ENCODE measurements around the gene ACTBL2. TPM values are rescaled to one million over a fixed set of nuclear protein-coding genes. Genes with fewer than 3 reads are reported as not detected.

The ACTBL2 gene
- total and polyA plus RNA-seq, 3 experiments from 2014 or later: not detected

DNA sequence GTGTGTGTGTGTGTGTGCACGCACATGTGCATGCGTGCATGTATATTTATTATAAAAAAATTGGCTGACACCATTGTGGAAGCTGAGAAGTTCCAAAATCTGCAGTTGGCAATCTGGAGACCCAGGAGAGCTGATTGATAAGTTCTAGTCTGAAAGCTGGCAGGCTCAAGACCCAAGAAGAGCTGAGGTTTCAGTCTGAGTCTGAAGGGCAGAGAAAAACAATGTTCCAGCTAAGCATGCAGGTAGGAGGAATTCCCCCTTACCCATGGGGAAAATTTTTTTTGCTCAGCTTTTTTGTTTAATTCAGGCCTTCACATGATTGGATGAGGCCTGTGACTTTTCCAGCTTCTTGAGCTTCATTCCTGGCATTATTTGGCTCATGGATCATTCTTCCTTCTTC is 31.2 kb upstream of the ACTBL2 start:
- H3K27ac Mint-ChIP-seq: no peak overlapping the region

DNA sequence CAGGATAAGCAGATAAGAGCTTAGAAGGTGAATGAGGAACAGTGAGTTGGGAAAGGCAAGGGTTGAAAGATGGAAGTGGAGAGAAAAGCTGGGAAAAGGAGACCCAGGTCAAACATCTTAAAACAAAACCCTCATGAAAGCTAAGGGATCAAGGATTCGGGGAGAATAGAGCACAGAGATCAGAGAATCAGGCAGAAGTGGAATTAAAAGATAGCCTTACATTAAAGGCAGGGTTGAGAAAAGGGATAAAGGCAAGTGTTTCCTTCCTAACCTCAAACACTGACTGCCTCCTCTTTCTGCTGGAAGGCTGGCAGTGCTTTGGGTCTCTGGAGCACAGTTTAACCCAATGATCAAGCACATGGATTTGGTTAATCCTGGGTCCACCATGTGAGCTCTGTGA is 28.7 kb upstream of the ACTBL2 start:
- no peaks in the 10 kb centered on the region for H3K36me3 ChIP-seq (ENCODE audit: insufficient read depth, low read length)
- H3K4me1 ChIP-seq (ENCODE audit: insufficient read depth, low read length): no peaks in the 10 kb centered on the region
- Mint-ChIP-seq H3K27ac (no peak overlapping the region), H3K27me3 (peaks cover 6 to 19% of the 10 kb centered on the region in 2 donors), H3K4me3 (no peak overlapping the region), H3K4me1 (no peaks in the 10 kb centered on the region), H3K36me3 (no peaks in the 10 kb centered on the region), H3K9me3 (peaks cover 0 to 9% (median 0%) of the 10 kb centered on the region in 5 donors)
- ChIA-PET CTCF (no interaction called here), POLR2A (no interaction called here)
- H3K27ac ChIP-seq (ENCODE audit: low read depth, low read length): no peak overlapping the region
- no peaks in the 10 kb centered on the region for H3K9me3 ChIP-seq (ENCODE audit: low read length)
- H3K4me3 ChIP-seq (ENCODE audit: low read length): no peak overlapping the region
- no peak for DNase-seq
- H3K27me3 ChIP-seq (ENCODE audit: insufficient read depth, low read length, poor library complexity, severe bottlenecking): no peaks in the 10 kb centered on the region

More for the DNA sequence above, 31.2 kb upstream of the ACTBL2 start:
- Histone ChIP-seq H3K27me3 (ENCODE audit: insufficient read depth, low read length, poor library complexity, severe bottlenecking) (no peaks in the 10 kb centered on the region), H3K27ac (ENCODE audit: low read depth, low read length) (no peak overlapping the region), H3K4me1 (ENCODE audit: insufficient read depth, low read length) (no peaks in the 10 kb centered on the region), H3K9me3 (ENCODE audit: low read length) (no peaks in the 10 kb centered on the region), H3K4me3 (ENCODE audit: low read length) (no peak overlapping the region), H3K36me3 (ENCODE audit: insufficient read depth, low read length) (no peaks in the 10 kb centered on the region)
- no peak for DNase-seq
- H3K27me3 Mint-ChIP-seq: peaks cover 6 to 19% of the 10 kb centered on the region in 2 donors
- no peaks in the 10 kb centered on the region for H3K4me1 Mint-ChIP-seq
- ChIA-PET CTCF (no interaction called here), POLR2A (no interaction called here)
- H3K9me3 Mint-ChIP-seq: peaks cover 0 to 7% (median 0%) of the 10 kb centered on the region in 5 donors
- H3K4me3 Mint-ChIP-seq: no peak overlapping the region
- no peaks in the 10 kb centered on the region for H3K36me3 Mint-ChIP-seq

DNA sequence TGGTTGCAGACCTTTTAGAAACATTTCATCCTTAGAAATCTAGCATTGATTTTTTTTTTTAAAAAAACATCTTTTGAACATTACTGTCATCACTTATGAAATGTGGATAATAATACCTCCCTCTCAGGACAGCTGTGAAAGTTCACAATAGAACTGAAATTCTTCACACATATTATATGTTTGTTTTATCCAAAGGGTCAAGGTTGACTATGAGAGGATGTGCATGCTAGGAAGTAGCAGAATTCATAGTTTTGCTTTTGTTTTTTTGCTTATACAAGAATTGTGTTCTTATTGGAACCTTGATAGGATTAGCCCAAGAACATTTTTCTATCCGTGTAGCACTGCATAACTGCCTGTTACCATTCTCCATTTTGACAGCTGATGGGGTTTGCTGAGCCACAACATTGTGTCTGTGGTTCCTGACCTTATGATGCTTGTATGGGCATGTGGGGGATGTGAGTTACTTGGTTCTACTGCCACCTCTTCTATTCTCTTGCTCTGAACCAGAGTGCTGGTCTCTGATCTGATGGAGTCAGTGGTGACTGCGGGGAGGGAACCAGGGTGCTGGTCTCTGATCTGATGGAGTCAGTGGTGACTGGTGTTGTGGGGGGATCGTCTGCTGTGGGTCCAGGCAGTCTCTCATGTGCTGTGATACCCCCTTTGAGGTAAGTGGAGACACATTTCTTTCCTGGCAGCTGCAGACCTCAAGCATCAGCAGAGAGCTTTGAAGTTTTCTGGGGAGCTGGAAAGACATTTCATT is 27.1 kb upstream of the ACTBL2 start:
- H3K4me1 Mint-ChIP-seq: no peaks in the 10 kb centered on the region

DNA sequence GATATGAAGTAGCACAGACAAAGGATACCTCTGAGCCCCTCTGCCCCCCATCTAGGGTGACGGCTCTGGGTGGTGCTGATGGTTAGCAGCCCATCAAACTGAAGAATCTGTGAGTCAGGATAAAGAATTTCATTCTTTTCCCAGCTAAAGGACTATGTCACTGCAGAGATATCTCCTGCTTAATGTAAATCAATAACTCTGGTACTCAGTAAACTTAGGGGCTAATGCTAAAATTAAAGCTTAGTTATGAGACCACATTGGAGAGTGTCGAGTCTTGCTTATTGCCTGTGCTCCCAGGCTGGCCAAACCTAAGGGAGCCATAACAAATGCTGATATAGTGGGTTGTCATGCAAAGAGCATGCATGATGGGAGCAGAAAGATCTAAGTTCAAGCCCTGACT is 25.6 kb upstream of the ACTBL2 start:
- no peak overlapping the region for H3K27ac ChIP-seq (ENCODE audit: low read depth, low read length)
- POLR2A ChIA-PET: no interaction called here

More for the DNA sequence above, 27.1 kb upstream of the ACTBL2 start:
- H3K4me1 ChIP-seq (ENCODE audit: insufficient read depth, low read length): no peaks in the 10 kb centered on the region
- H3K27ac ChIP-seq (ENCODE audit: low read depth, low read length): no peak overlapping the region
- H3K27me3 ChIP-seq (ENCODE audit: insufficient read depth, low read length, poor library complexity, severe bottlenecking): no peaks in the 10 kb centered on the region
- Mint-ChIP-seq H3K27ac (peak overlapping the region in 1 of 8 donors; percentile 39), H3K4me3 (no peak overlapping the region), H3K27me3 (peaks cover 6 to 15% of the 10 kb centered on the region in 2 donors), H3K9me3 (peaks cover 0 to 9% (median 0%) of the 10 kb centered on the region in 5 donors), H3K36me3 (no peaks in the 10 kb centered on the region)
- no peaks in the 10 kb centered on the region for H3K36me3 ChIP-seq (ENCODE audit: insufficient read depth, low read length)
- no peaks in the 10 kb centered on the region for H3K9me3 ChIP-seq (ENCODE audit: low read length)
- CTCF ChIA-PET: no interaction called here
- DNase-seq: no peak
- no peak overlapping the region for H3K4me3 ChIP-seq (ENCODE audit: low read length)
- POLR2A ChIA-PET: no interaction called here

DNA sequence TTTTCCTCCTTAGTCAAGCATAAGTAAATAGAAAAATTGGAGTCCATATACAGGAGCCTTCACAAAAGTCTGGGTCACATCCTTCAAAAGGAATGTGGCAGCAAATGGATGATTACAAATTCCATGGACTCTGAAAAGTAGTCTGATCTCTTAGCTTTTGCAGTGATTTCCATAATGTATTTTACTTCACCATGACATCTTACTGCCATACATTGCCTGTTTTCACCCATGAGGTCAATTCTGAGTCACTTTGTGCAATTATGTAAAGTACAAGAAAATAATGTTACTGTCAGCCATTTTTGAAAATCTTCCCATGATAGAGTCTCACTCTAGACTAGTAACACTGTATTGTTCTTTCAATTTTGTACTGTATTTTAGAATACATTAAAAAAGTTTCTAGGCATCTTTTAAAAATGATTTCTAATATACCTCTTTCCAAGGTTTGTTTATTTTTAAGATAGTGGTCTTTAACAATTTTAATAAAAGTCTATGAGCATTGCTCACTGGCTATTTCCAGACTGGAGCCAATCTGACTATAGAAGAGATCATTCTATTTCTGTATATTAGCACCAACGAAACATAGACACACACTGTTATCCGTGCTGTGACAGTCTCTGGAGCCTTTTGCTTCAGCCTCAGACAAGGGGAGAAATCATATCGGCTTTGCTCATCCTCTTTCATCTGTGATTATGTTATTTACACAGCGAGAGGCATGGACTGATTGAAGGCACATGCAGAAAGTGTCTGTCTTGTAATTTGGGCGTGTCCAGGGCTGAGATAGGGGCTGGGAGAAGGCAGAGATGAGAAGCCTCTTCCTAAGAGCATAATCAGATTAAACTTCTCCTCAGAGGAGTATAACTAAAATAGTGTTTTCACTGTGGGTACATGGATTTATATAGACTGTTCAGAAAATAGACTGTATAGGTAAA is 22.9 kb upstream of the ACTBL2 start:
- ChIA-PET CTCF (no interaction called here), POLR2A (no interaction called here)
- no peaks in the 10 kb centered on the region for H3K36me3 Mint-ChIP-seq
- DNase-seq: no peak
- no peaks in the 10 kb centered on the region for H3K36me3 ChIP-seq (ENCODE audit: insufficient read depth, low read length)
- H3K4me3 ChIP-seq (ENCODE audit: low read length): no peak overlapping the region
- H3K9me3 ChIP-seq (ENCODE audit: low read length): no peaks in the 10 kb centered on the region
- H3K4me1 Mint-ChIP-seq: no peaks in the 10 kb centered on the region
- H3K4me3 Mint-ChIP-seq: no peak overlapping the region
- H3K9me3 Mint-ChIP-seq: peaks cover 0 to 6% (median 0%) of the 10 kb centered on the region in 5 donors
- H3K27me3 Mint-ChIP-seq: peaks cover 4 to 7% of the 10 kb centered on the region in 2 donors
- H3K4me1 ChIP-seq (ENCODE audit: insufficient read depth, low read length): no peaks in the 10 kb centered on the region
- no peak overlapping the region for H3K27ac ChIP-seq (ENCODE audit: low read depth, low read length)
- H3K27me3 ChIP-seq (ENCODE audit: insufficient read depth, low read length, poor library complexity, severe bottlenecking): no peaks in the 10 kb centered on the region
- no peak overlapping the region for H3K27ac Mint-ChIP-seq

More for the DNA sequence above, 25.6 kb upstream of the ACTBL2 start:
- H3K27me3 Mint-ChIP-seq: peaks cover 6 to 15% of the 10 kb centered on the region in 2 donors
- no peak overlapping the region for H3K4me3 Mint-ChIP-seq
- no peak for DNase-seq
- Histone ChIP-seq H3K36me3 (ENCODE audit: insufficient read depth, low read length) (no peaks in the 10 kb centered on the region), H3K9me3 (ENCODE audit: low read length) (no peaks in the 10 kb centered on the region), H3K4me3 (ENCODE audit: low read length) (no peak overlapping the region), H3K27me3 (ENCODE audit: insufficient read depth, low read length, poor library complexity, severe bottlenecking) (no peaks in the 10 kb centered on the region), H3K4me1 (ENCODE audit: insufficient read depth, low read length) (no peaks in the 10 kb centered on the region)
- peaks cover 0 to 9% (median 0%) of the 10 kb centered on the region in 5 donors for H3K9me3 Mint-ChIP-seq
- no peak overlapping the region for H3K27ac Mint-ChIP-seq
- no peaks in the 10 kb centered on the region for H3K4me1 Mint-ChIP-seq
- H3K36me3 Mint-ChIP-seq: no peaks in the 10 kb centered on the region
- CTCF ChIA-PET: interaction anchor here (1.1 kb wide), 1 partner anchor 15 kb away, joined by 3 read pairs; no protein-coding TSS in a partner anchor

DNA sequence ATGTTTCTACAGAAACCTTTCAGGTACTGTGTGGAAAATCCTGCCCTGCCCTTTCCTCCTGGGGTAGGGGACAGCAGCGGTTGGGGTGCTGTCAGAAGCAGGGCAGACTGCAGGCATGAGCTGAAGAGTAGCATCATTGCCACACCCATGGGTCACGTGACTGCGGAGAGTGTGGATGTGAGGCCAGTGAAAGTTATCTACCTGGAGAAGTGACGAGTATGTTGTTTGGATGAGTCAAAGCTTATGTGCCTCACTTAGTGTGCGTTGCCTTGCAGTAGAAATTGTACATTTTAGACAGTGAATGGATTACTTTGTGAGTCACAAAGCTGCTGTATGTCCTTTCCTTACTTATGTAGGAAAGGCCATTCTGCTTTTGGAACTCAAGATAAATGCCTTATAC is 21.7 kb upstream of the ACTBL2 start:
- peaks cover 0 to 2% (median 0%) of the 10 kb centered on the region in 5 donors for H3K9me3 Mint-ChIP-seq
- no peak for DNase-seq
- no peak overlapping the region for H3K27ac Mint-ChIP-seq
- ChIA-PET POLR2A (no interaction called here), CTCF (no interaction called here)
- Histone ChIP-seq H3K4me3 (ENCODE audit: low read length) (no peak overlapping the region), H3K4me1 (ENCODE audit: insufficient read depth, low read length) (no peaks in the 10 kb centered on the region), H3K36me3 (ENCODE audit: insufficient read depth, low read length) (no peaks in the 10 kb centered on the region), H3K27ac (ENCODE audit: low read depth, low read length) (no peak overlapping the region), H3K27me3 (ENCODE audit: insufficient read depth, low read length, poor library complexity, severe bottlenecking) (no peaks in the 10 kb centered on the region), H3K9me3 (ENCODE audit: low read length) (no peaks in the 10 kb centered on the region)
- H3K4me3 Mint-ChIP-seq: no peak overlapping the region
- peaks cover 3 to 4% of the 10 kb centered on the region in 2 donors for H3K27me3 Mint-ChIP-seq
- peaks cover 0 to 4% (median 0%) of the 10 kb centered on the region in 3 donors for H3K4me1 Mint-ChIP-seq
- H3K36me3 Mint-ChIP-seq: no peaks in the 10 kb centered on the region

DNA sequence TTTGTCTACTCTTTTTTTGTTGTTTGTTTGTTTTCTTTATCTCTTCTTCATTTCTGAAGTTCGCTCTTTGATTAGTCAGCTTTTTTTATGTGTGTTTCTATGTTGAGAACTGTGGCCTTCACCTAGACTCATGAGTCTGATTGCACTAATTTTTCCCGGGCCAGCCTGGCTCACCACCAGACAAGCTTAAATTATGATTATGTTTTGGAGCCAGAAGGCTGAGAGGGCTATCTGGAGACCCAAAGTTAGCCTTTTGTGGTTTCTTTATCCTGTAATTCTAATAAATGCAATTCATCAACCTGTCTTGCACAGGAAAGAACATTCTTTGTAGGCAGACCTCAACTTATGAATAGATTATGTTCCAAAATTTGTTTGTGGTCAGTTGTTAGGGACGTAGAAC is 20.8 kb upstream of the ACTBL2 start:
- POLR2A ChIA-PET: no interaction called here
- peaks cover 0 to 2% (median 0%) of the 10 kb centered on the region in 5 donors for H3K9me3 Mint-ChIP-seq
- DNase-seq: no peak

More for the DNA sequence above, 20.8 kb upstream of the ACTBL2 start:
- Histone ChIP-seq H3K27me3 (ENCODE audit: insufficient read depth, low read length, poor library complexity, severe bottlenecking) (no peaks in the 10 kb centered on the region), H3K27ac (ENCODE audit: low read depth, low read length) (no peak overlapping the region), H3K4me3 (ENCODE audit: low read length) (no peak overlapping the region), H3K36me3 (ENCODE audit: insufficient read depth, low read length) (no peaks in the 10 kb centered on the region), H3K9me3 (ENCODE audit: low read length) (no peaks in the 10 kb centered on the region), H3K4me1 (ENCODE audit: insufficient read depth, low read length) (no peaks in the 10 kb centered on the region)
- Mint-ChIP-seq H3K27me3 (peaks cover 3 to 4% of the 10 kb centered on the region in 2 donors), H3K4me3 (no peak overlapping the region), H3K4me1 (peaks cover 0 to 7% (median 7%) of the 10 kb centered on the region in 3 donors), H3K36me3 (no peaks in the 10 kb centered on the region), H3K27ac (no peak overlapping the region)
- CTCF ChIA-PET: no interaction called here

Measured in CD8-positive, alpha-beta memory T cell (primary cell).